ENCODE measurements around the gene PEX5L.
A peak's percentile ranks its signal among the peaks of the same experiment; 100 is the strongest.

The PEX5L gene

DNA sequence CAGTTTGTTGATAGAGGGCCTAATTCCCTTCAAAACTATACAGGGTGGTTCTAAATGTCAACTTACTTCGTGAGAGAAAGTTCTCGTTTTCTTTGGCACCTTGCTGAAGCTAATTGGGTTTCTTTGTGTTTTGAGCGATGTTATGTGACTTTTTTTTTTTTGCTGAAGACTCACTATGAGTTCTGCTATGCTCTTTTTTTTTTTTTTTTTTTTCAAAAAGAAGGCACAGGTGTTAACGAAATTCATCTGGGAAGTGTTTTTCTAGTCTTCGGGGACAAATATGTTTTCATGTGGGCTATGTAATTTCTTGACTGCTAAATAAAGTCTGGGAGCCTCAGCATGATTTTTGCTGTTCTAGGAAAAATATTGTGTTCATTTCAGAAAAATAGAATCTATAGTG is 81.5 kb downstream of the PEX5L start:
- TF ChIP-seq, protein P1, sequence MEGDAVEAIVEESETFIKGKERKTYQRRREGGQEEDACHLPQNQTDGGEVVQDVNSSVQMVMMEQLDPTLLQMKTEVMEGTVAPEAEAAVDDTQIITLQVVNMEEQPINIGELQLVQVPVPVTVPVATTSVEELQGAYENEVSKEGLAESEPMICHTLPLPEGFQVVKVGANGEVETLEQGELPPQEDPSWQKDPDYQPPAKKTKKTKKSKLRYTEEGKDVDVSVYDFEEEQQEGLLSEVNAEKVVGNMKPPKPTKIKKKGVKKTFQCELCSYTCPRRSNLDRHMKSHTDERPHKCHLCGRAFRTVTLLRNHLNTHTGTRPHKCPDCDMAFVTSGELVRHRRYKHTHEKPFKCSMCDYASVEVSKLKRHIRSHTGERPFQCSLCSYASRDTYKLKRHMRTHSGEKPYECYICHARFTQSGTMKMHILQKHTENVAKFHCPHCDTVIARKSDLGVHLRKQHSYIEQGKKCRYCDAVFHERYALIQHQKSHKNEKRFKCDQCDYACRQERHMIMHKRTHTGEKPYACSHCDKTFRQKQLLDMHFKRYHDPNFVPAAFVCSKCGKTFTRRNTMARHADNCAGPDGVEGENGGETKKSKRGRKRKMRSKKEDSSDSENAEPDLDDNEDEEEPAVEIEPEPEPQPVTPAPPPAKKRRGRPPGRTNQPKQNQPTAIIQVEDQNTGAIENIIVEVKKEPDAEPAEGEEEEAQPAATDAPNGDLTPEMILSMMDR (conservative IDR thresholded peaks at IDR 0.05; ENCODE audit: low read depth, low read length): no peak
- Histone ChIP-seq H3K4me1 (ENCODE audit: low read depth, poor library complexity, severe bottlenecking) (peaks cover 49% of the 10 kb centered on the region), H3K36me3 (ENCODE audit: insufficient read depth) (no peaks in the 10 kb centered on the region), H4K20me1 (ENCODE audit: insufficient read depth) (no peaks in the 10 kb centered on the region), H3K4me2 (peak overlapping the region; percentile 65; the same call in 1 of the 2 replicates), H2AFZ (ENCODE audit: low read depth) (no peak overlapping the region), H3K27me3 (ENCODE audit: insufficient read depth, low read depth) (no peaks in the 10 kb centered on the region), H3K4me3 (IDR thresholded peaks at IDR 0.05; ENCODE audit: insufficient read depth, low read depth, low read length) (no peak overlapping the region), H3K27ac (no peak overlapping the region), H3K79me2 (ENCODE audit: insufficient read depth, low read depth) (no peaks in the 10 kb centered on the region), H3K9ac (no peak overlapping the region)

DNA sequence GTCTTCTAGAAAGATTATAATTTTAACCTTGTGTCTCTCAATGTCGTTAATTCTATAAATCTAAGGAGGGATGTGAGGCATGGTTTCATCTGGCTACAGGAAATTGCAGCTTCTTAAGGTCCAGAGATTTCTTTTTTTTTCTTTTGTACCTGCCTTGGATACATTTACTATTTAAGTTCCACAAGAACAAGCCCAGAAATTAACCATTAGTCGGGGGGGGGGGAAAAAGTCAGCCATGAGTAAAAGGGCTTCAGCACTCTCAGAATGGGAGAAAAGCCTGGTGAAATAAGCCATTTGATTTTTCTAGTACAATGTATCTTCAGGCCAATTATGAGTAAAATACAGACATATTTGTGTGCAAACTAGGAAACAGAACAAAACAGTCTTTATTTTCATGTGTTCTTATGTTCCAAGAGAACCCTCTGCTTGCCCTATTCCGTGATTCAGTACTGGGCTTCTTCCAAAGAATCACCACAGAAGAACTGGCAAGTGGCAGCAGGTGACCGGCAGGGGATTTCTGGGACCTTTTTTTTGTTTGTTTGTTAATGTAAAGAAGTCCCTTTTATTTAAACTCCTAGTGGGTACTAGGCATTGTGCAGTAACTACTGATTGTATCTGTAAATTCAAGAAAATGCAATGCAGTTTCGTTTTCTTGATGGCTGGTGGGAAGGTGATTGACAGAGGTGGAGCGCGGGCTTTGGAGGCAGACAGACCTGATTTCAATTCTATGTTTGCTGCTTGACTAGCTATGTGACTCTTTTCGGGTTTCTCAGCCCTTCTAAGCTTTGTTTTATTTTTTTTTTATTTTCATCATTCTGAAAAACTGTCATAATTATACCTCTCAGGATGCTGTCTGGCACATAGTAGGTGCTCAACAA is 82.5 kb downstream of the PEX5L start:
- no peaks in the 10 kb centered on the region for H3K27me3 ChIP-seq (ENCODE audit: insufficient read depth, low read depth)
- peaks cover 49% of the 10 kb centered on the region for H3K4me1 ChIP-seq (ENCODE audit: low read depth, poor library complexity, severe bottlenecking)
- H3K4me2 ChIP-seq: no peak overlapping the region
- TF ChIP-seq, protein P1 (conservative IDR thresholded peaks at IDR 0.05; ENCODE audit: low read depth, low read length): no peak
- H4K20me1 ChIP-seq (ENCODE audit: insufficient read depth): no peaks in the 10 kb centered on the region
- H3K79me2 ChIP-seq (ENCODE audit: insufficient read depth, low read depth): no peaks in the 10 kb centered on the region
- H2AFZ ChIP-seq (ENCODE audit: low read depth): no peak overlapping the region
- H3K4me3 ChIP-seq (IDR thresholded peaks at IDR 0.05; ENCODE audit: insufficient read depth, low read depth, low read length): no peak overlapping the region
- no peaks in the 10 kb centered on the region for H3K36me3 ChIP-seq (ENCODE audit: insufficient read depth)
- H3K27ac ChIP-seq: no peak overlapping the region
- H3K9ac ChIP-seq: no peak overlapping the region

DNA sequence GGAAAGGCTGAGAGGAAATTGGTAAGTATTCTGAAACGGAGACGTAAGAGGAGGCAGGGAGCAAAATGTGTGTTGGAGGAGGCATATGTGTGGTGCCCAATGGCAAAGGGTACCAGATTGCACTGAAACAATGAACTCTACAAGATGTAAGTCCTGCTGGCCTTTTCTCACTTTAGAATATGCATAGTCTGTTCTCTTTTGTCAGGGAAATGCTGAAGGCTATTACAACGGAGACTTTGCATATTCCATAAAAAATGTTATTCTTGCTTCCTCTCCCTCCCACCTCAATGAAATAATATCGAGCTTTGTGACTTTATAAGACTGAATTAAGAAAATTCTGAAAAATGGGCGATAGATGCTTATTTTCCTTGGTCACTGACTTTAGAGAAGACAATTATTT is 85.9 kb downstream of the PEX5L start:
- Histone ChIP-seq H3K9ac (no peak overlapping the region), H3K27me3 (ENCODE audit: insufficient read depth, low read depth) (no peaks in the 10 kb centered on the region), H3K27ac (no peak overlapping the region), H4K20me1 (ENCODE audit: insufficient read depth) (no peaks in the 10 kb centered on the region), H3K79me2 (ENCODE audit: insufficient read depth, low read depth) (no peaks in the 10 kb centered on the region), H3K4me1 (ENCODE audit: low read depth, poor library complexity, severe bottlenecking) (peaks cover 19% of the 10 kb centered on the region), H3K4me3 (IDR thresholded peaks at IDR 0.05; ENCODE audit: insufficient read depth, low read depth, low read length) (no peak overlapping the region), H2AFZ (ENCODE audit: low read depth) (no peak overlapping the region), H3K36me3 (ENCODE audit: insufficient read depth) (no peaks in the 10 kb centered on the region), H3K4me2 (no peak overlapping the region)
- TF ChIP-seq, protein P1 (conservative IDR thresholded peaks at IDR 0.05; ENCODE audit: low read depth, low read length): no peak

DNA sequence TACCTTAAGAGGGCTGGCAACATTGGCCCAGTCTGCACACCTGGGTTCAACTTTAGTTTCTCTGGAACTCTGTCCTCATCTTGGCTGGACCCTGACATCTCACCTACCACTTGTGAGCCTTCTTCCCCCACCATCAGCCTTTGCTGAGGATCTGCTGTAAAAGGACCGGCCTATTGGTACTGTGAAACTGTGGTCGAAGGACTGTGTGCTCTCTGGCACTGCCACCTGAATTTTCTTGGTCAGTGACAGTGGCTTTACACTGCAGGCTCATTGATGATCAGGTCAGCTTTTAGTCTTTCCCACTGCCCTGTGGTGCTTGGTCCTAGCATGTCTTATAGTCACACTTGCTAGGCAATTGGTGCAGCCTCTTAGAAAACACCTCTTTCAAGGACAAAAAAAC is 86.9 kb downstream of the PEX5L start:
- Histone ChIP-seq H3K4me2 (no peak overlapping the region), H3K27ac (no peak overlapping the region), H3K36me3 (ENCODE audit: insufficient read depth) (no peaks in the 10 kb centered on the region), H3K9ac (no peak overlapping the region), H4K20me1 (ENCODE audit: insufficient read depth) (no peaks in the 10 kb centered on the region), H3K79me2 (ENCODE audit: insufficient read depth, low read depth) (no peaks in the 10 kb centered on the region), H3K4me3 (IDR thresholded peaks at IDR 0.05; ENCODE audit: insufficient read depth, low read depth, low read length) (no peak overlapping the region), H3K4me1 (ENCODE audit: low read depth, poor library complexity, severe bottlenecking) (peaks cover 10% of the 10 kb centered on the region), H3K27me3 (ENCODE audit: insufficient read depth, low read depth) (no peaks in the 10 kb centered on the region), H2AFZ (ENCODE audit: low read depth) (no peak overlapping the region)
- TF ChIP-seq, protein P1 (conservative IDR thresholded peaks at IDR 0.05; ENCODE audit: low read depth, low read length): no peak

Data from KMS-11 (cell line).